Heart left ventricle (tissue), 16 donors: Measurements from ENCODE around the gene CLEC4M. TPM values are rescaled to one million over a fixed set of nuclear protein-coding genes. Genes with fewer than 3 reads are reported as not detected.
A peak's percentile ranks its signal among the peaks of the same experiment; 100 is the strongest.
"Not testable (repeated sequence)": the region's sequence is repeated elsewhere in the genome, so short reads cannot be mapped to it uniquely, and the experiment has no call there.

Source experiments
- ATAC-seq, 4 donors: fragments of 200-7000 bp; cut with Tn5 transposase; one replicate each; pipeline ENCODE4 v1.9.1; 2020 to 2022; ENCODE audit warnings: moderate library complexity in 4 of 4, mild to moderate bottlenecking in 3 of 4, moderate number of reproducible peaks in 1 of 4
- DNase-seq, 5 donors: peaks; one replicate each; pipeline ENCODE4 v3.0.0-alpha.2; 2020
- H3K27ac ChIP-seq, 12 donors: fragments of 200-600 bp; sonication (generic) in 4 of 12; one replicate each; pipeline versions ENCODE4 v1.5.0 to v1.8.0; 2016 to 2022; ENCODE audit warnings: mild to moderate bottlenecking in 2 of 12
- H3K27me3 ChIP-seq, 9 donors: fragments of 200-600 bp; sonication (generic) in 2 of 9; one replicate each; pipeline versions ENCODE4 v1.5.1 to v1.8.0; 2016 to 2022; ENCODE audit warnings: mild to moderate bottlenecking in 3 of 9
- H3K36me3 ChIP-seq, 9 donors: fragments of 200-600 bp; sonication (generic) in 2 of 9; one replicate each; pipeline versions ENCODE4 v1.5.0 to v1.8.0; 2018 to 2022; ENCODE audit warnings: mild to moderate bottlenecking in 2 of 9
- H3K4me1 ChIP-seq, 12 donors: fragments of 200-600 bp; sonication (generic) in 4 of 12; one replicate each; pipeline versions ENCODE4 v1.5.0 to v1.8.0; 2016 to 2022; ENCODE audit warnings: mild to moderate bottlenecking in 3 of 12
- H3K4me3 ChIP-seq, 12 donors: fragments of 200-600 bp; sonication (generic) in 4 of 12; one replicate each; pipeline versions ENCODE4 v1.5.0 to v1.8.0; 2017 to 2022; ENCODE audit warnings: mild to moderate bottlenecking in 9 of 12, moderate library complexity in 4 of 12
- H3K9me3 ChIP-seq, 12 donors: fragments of 200-600 bp; sonication (generic) in 4 of 12; one replicate each; pipeline versions ENCODE4 v1.5.0 to v1.8.0; 2016 to 2022; ENCODE audit warnings: mild to moderate bottlenecking in 1 of 12
- CTCF ChIP-seq, 12 donors: fragments of 200-600 bp; sonication (generic) in 4 of 12; IDR thresholded peaks; one replicate each; pipeline versions ENCODE4 v1.5.0 to v1.8.0; 2018 to 2022; ENCODE audit warnings: antibody characterized with exemption in 12 of 12, mild to moderate bottlenecking in 5 of 12
- POLR2A ChIP-seq, 2 donors: fragments of 450-650 bp; IDR thresholded peaks; one replicate each; pipeline ENCODE4 v1.6.1; 2017; ENCODE audit warnings: antibody characterized with exemption in 2 of 2, mild to moderate bottlenecking in 2 of 2, moderate library complexity in 2 of 2
- WGBS, 4 donors: extraction: QIAGEN DNeasy Blood & Tissue Kit in 2 of 4; methylation state at CpG; one replicate each; pipeline versions ENCODE4 v1.1.5 to v1.1.7; 2013 to 2018; 5-methylcytosine and 5-hydroxymethylcytosine counted together
- intact Hi-C, 10 donors: fragments of 100-400 bp; cut with DNase I; formaldehyde crosslinking; loops; one replicate each; pipeline versions ENCODE4 v1.11.1 to v1.14.2; 2022
- polyA plus RNA-seq, 2 donors: library from polyadenylated mRNA; stranded (reverse); fragments of 200-250 nt; gene quantifications; one replicate each; pipeline ENCODE4 v1.2.3, GENCODE V29; 2013
- total RNA-seq, 9 donors: library from RNA; depleted of rRNA in 2 of 9; stranded (reverse); fragments of >200 nt in 2 of 9; fragmentation: NEBNext Ultra II Directional in 3 of 9; extraction: Animal tissue kit (Norgen Biotek cat#: 25700) in 3 of 9; gene quantifications; one replicate each; pipeline versions ENCODE4 v1.1.0 to v1.2.4, GENCODE V29; 2016 to 2023
- donor health status: ischemic (EF 13 %, LVEDD 7.1; RV severe dilation, severe dysfunction).
- donor health status: healthy with polysubstance abuse.
- donor health status: DM: no; HTN: yes; CAD: no.
- donor health status: DM: no; HTN: no; CAD: no.
- donor health status: ischemic (EF 25% LVEDD 6.9; RV normal size, moderate dysfunction).
- donor health status: ischemic (EF 25% LVEDD 5.7; RV mildly dilated, moderate dysfunction).
- donor health status: healthy.
- donor health status: DM: yes; HTN: yes; CAD: no.
- donor health status: ischemic (EF 35%, LVEDD 5.7; RV mildly dilated, moderate dysfunction).
- donor health status: nonischemic (EF 11% LVEDD 7.7; RV severe dilation, severe dysfunction).
- donor health status: DM: yes; HTN: yes; CAD: no.
- donor health status: PGD.
- donor health status: ischemic (EF 29% LVEDD 5.4; RV normal size, mild dysfunction).
- donor health status: nonischemic (EF 23%, LVEDD 6.1; RV moderate dilation, normal function).

CLEC4M gene
- total and polyA plus RNA-seq, 11 donors: not detected

GRCh38 chr19:7788933-7789323, 25.9 kb downstream of the CLEC4M start:
- TF ChIP-seq POLR2A (IDR thresholded peaks at IDR 0.05) (no peak), CTCF (IDR thresholded peaks at IDR 0.05) (no peak)
- H3K27ac ChIP-seq: no peak overlapping the region
- ATAC-seq: peak in 1 of 4 donors; percentile 16
- peaks cover 0 to 12% (median 0%) of the 10 kb centered on the region in 12 donors for H3K4me1 ChIP-seq
- H3K27me3 ChIP-seq: peaks cover 18 to 66% (median 42%) of the 10 kb centered on the region in 9 donors
- 0 to 20% (median 1%) methylated on average over 1 to 23 of the region's 23 CpGs for WGBS, 4 donors
- peak overlapping the region in 3 of 12 donors; percentile 7 to 46 (median 31) for H3K4me3 ChIP-seq
- peaks cover 0 to 9% (median 0%) of the 10 kb centered on the region in 12 donors for H3K9me3 ChIP-seq
- no peak for DNase-seq
- no peaks in the 10 kb centered on the region for H3K36me3 ChIP-seq
- intact Hi-C loops: loop anchor here in 1 of 10 donors (10.0 kb wide), 1 partner anchor 204 kb away; no protein-coding TSS in a partner anchor

GRCh38 chr19:7789447-7789846, 26.4 kb downstream of the CLEC4M start:
- ATAC-seq: no peak
- intact Hi-C loops: loop anchor here in 1 of 10 donors (10.0 kb wide), 1 partner anchor 205 kb away; no protein-coding TSS in a partner anchor
- 6 to 20% (median 9%) methylated on average over 11 to 31 of the region's 31 CpGs for WGBS, 4 donors
- peaks cover 18 to 69% (median 42%) of the 10 kb centered on the region in 9 donors for H3K27me3 ChIP-seq
- H3K9me3 ChIP-seq: peaks cover 0 to 9% (median 0%) of the 10 kb centered on the region in 12 donors
- H3K36me3 ChIP-seq: no peaks in the 10 kb centered on the region
- no peak for TF ChIP-seq CTCF (IDR thresholded peaks at IDR 0.05)
- no peak for TF ChIP-seq POLR2A (IDR thresholded peaks at IDR 0.05)
- H3K27ac ChIP-seq: no peak overlapping the region
- no peak for DNase-seq
- H3K4me1 ChIP-seq: peaks cover 0 to 12% (median 0%) of the 10 kb centered on the region in 12 donors
- H3K4me3 ChIP-seq: peak overlapping the region in 1 of 12 donors; percentile 46

- intact Hi-C loops: loop anchor here in 7 of 10 donors (10.0 kb wide), 4 partner anchors 106 to 686 kb away; partner anchors contain the start of gene TRAPPC5 (in 2 of the 7)
- no peak for TF ChIP-seq POLR2A (IDR thresholded peaks at IDR 0.05)
- no peak for TF ChIP-seq CTCF (IDR thresholded peaks at IDR 0.05)
- WGBS, 4 donors: 85 to 87% (median 86%) methylated on average over 10 to 14 of the region's 14 CpGs
These were observed 27.4 kb downstream of the CLEC4M start for GRCh38 chr19:7790416-7790815.

GRCh38 chr19:7792281-7792680, 29.2 kb downstream of the CLEC4M start:
- no peak for DNase-seq
- H3K9me3 ChIP-seq: no peaks in the 10 kb centered on the region
- no peak overlapping the region for H3K27ac ChIP-seq
- intact Hi-C loops: loop anchor here in 7 of 10 donors (10.0 kb wide), 4 partner anchors 107 to 687 kb away; partner anchors contain the start of gene TRAPPC5 (in 2 of the 7)
- no peak for ATAC-seq
- H3K4me1 ChIP-seq: peaks cover 0 to 12% (median 0%) of the 10 kb centered on the region in 12 donors
- 15 to 26% (median 20%) methylated on average over 7 of the region's 7 CpGs for WGBS, 4 donors
- TF ChIP-seq CTCF (IDR thresholded peaks at IDR 0.05) (no peak), POLR2A (IDR thresholded peaks at IDR 0.05) (no peak)
- H3K27me3 ChIP-seq: peaks cover 16 to 59% (median 31%) of the 10 kb centered on the region in 9 donors
- H3K4me3 ChIP-seq: no peak overlapping the region
- H3K36me3 ChIP-seq: no peaks in the 10 kb centered on the region

More at GRCh38 chr19:7790416-7790815, 27.4 kb downstream of the CLEC4M start:
- Histone ChIP-seq H3K9me3 (peaks cover 0 to 1% (median 0%) of the 10 kb centered on the region in 12 donors), H3K4me3 (no peak overlapping the region), H3K27me3 (peaks cover 18 to 65% (median 42%) of the 10 kb centered on the region in 9 donors), H3K27ac (no peak overlapping the region), H3K4me1 (peaks cover 0 to 12% (median 0%) of the 10 kb centered on the region in 12 donors), H3K36me3 (no peaks in the 10 kb centered on the region)
- DNase-seq: no peak
- ATAC-seq: no peak

GRCh38 chr19:7792701-7793100, 29.7 kb downstream of the CLEC4M start:
- not testable (repeated sequence) for H3K36me3 ChIP-seq, ATAC-seq, H3K27ac ChIP-seq, H3K4me3 ChIP-seq, H3K9me3 ChIP-seq, DNase-seq
- peaks cover 16 to 59% (median 27%) of the 10 kb centered on the region in 9 donors for H3K27me3 ChIP-seq
- H3K4me1 ChIP-seq: peaks cover 0 to 12% (median 0%) of the 10 kb centered on the region in 12 donors
- 72 to 77% (median 76%) methylated on average over 7 of the region's 7 CpGs for WGBS, 4 donors
- intact Hi-C loops: loop anchor here in 7 of 10 donors (10.0 kb wide), 4 partner anchors 108 to 688 kb away; partner anchors contain the start of gene TRAPPC5 (in 2 of the 7)
